ENCODE data around the gene LECT2. TPM values are rescaled to one million over a fixed set of nuclear protein-coding genes. Genes with fewer than 3 reads are reported as not detected.
A peak's percentile ranks its signal among the peaks of the same experiment; 100 is the strongest.

LECT2 gene
- total RNA-seq (2014; rRNA removed): not detected in 2 replicates
- not detected for Bru-seq, nascent RNA
- BruChase-seq, experiment 1, labeled RNA remaining after a 6-hour chase: not detected
- not detected for BruChase-seq, experiment 2, labeled RNA remaining after a 2-hour chase
- long read RNA-seq: 0 reads

DNA sequence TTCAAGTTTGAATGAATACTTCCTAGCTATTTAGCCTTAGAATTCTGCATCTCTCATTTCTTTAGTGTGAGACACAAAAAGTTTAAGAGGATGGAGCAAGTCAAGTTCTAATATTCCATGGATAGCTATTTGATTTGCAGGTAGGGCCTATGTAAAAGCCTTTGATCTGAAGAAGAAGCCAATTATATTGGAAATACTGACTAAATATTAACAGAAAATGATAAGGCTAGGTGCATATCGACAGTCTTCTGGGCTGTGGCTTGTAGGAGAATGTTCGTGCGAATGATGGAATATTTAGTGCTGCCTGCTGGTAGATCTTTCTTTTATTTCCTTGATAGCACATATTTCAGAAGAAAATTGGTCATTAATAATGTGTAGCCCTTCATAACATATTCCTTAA is at the start of gene LECT2:
Gene LECT2 (minus strand): TSS at position 85 of the 400 bp plus-strand sequence. CDS start 150 bp downstream, outside the sequence.
- no peak within 1 kb of the TSS for H3K4me2 ChIP-seq (ENCODE audit: low read length)
- intact Hi-C loops (cut with micrococcal nuclease): no loop called here
- POLR2A ChIA-PET (ENCODE audit: unreplicated experiment): no interaction called here
- H3F3A ChIP-seq (ENCODE audit: low read length, unreplicated experiment): no peaks in the 10 kb centered on the region
- TF ChIP-seq, protein P1, sequence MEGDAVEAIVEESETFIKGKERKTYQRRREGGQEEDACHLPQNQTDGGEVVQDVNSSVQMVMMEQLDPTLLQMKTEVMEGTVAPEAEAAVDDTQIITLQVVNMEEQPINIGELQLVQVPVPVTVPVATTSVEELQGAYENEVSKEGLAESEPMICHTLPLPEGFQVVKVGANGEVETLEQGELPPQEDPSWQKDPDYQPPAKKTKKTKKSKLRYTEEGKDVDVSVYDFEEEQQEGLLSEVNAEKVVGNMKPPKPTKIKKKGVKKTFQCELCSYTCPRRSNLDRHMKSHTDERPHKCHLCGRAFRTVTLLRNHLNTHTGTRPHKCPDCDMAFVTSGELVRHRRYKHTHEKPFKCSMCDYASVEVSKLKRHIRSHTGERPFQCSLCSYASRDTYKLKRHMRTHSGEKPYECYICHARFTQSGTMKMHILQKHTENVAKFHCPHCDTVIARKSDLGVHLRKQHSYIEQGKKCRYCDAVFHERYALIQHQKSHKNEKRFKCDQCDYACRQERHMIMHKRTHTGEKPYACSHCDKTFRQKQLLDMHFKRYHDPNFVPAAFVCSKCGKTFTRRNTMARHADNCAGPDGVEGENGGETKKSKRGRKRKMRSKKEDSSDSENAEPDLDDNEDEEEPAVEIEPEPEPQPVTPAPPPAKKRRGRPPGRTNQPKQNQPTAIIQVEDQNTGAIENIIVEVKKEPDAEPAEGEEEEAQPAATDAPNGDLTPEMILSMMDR (conservative IDR thresholded peaks at IDR 0.05; ENCODE audit: low read depth, low read length): no peak
- H3K36me3 ChIP-seq (ENCODE audit: low read depth, low read length): no peaks in the 10 kb centered on the region
- CTCF ChIA-PET: no interaction called here
- no peaks in the 10 kb centered on the region for H3K27me3 ChIP-seq (ENCODE audit: low read length)
- H3K79me2 ChIP-seq (ENCODE audit: low read length): no peaks in the 10 kb centered on the region
- no peak within 1 kb of the TSS for H3K9ac ChIP-seq (ENCODE audit: low read length)
- no TSS peak for BruUV-seq (replicated peaks)
- no peaks in the 10 kb centered on the region for H4K20me1 ChIP-seq (ENCODE audit: low read length)
- H3K27ac ChIP-seq (ENCODE audit: low read length): no peak within 1 kb of the TSS
- H3K4me3 ChIP-seq (ENCODE audit: low read length): no peak within 1 kb of the TSS
- no peaks in the 10 kb centered on the region for H3K4me1 ChIP-seq (ENCODE audit: insufficient read depth, low read length)
- H3K9me2 ChIP-seq (replicated peaks; ENCODE audit: low read length): no peaks in the 10 kb centered on the region
- no peak for DNase-seq
- H3K9me3 ChIP-seq (ENCODE audit: low read length): no peaks in the 10 kb centered on the region
- no peak within 1 kb of the TSS for H2AFZ ChIP-seq (ENCODE audit: low read length)
- ATAC-seq: no peak

DNA sequence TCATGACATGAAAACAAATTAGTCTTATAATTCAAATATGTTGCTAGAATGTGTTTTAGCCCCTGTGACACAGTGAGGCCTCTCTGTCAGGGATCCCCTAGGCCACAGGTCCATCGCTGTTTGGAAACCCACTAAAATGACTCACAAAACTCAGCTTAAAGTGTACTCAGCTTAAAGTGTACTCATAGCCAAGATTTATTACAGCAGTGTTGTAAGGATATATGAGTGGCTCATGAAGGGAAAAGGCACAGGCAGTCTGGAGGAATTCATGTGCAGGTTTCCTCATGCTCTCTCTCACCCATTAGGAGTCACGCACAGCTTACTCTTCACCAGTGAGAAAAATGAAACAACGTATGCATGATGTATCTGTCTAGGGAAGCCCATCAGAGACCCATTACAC is 49.7 kb upstream of the LECT2 start:
- BruUV-seq (replicated peaks): no TSS peak
- Histone ChIP-seq H3K4me1 (ENCODE audit: insufficient read depth, low read length) (peaks cover 25% of the 10 kb centered on the region), H3K4me2 (ENCODE audit: low read length) (no peak overlapping the region), H3K4me3 (ENCODE audit: low read length) (no peak overlapping the region), H3K9ac (ENCODE audit: low read length) (no peak overlapping the region), H3F3A (ENCODE audit: low read length, unreplicated experiment) (no peaks in the 10 kb centered on the region), H3K36me3 (ENCODE audit: low read depth, low read length) (no peaks in the 10 kb centered on the region), H3K9me2 (replicated peaks; ENCODE audit: low read length) (no peaks in the 10 kb centered on the region), H3K79me2 (ENCODE audit: low read length) (no peaks in the 10 kb centered on the region), H3K27ac (ENCODE audit: low read length) (no peak overlapping the region), H3K27me3 (ENCODE audit: low read length) (no peaks in the 10 kb centered on the region), H2AFZ (ENCODE audit: low read length) (no peak overlapping the region), H4K20me1 (ENCODE audit: low read length) (no peaks in the 10 kb centered on the region), H3K9me3 (ENCODE audit: low read length) (no peaks in the 10 kb centered on the region)
- DNase-seq: peak; percentile 25
- TF ChIP-seq EZH2phosphoT487 (IDR thresholded peaks at IDR 0.05; ENCODE audit: borderline replicate concordance, low read length): no peak
- TF ChIP-seq, protein P1 (conservative IDR thresholded peaks at IDR 0.05; ENCODE audit: low read depth, low read length): no peak
- TF ChIP-seq EZH2 (IDR thresholded peaks at IDR 0.05; ENCODE audit: low read length, unreplicated experiment): no peak
- no peak for ATAC-seq
- ChIA-PET CTCF (no interaction called here), POLR2A (ENCODE audit: unreplicated experiment) (no interaction called here)
- intact Hi-C loops (cut with micrococcal nuclease): no loop called here

DNA sequence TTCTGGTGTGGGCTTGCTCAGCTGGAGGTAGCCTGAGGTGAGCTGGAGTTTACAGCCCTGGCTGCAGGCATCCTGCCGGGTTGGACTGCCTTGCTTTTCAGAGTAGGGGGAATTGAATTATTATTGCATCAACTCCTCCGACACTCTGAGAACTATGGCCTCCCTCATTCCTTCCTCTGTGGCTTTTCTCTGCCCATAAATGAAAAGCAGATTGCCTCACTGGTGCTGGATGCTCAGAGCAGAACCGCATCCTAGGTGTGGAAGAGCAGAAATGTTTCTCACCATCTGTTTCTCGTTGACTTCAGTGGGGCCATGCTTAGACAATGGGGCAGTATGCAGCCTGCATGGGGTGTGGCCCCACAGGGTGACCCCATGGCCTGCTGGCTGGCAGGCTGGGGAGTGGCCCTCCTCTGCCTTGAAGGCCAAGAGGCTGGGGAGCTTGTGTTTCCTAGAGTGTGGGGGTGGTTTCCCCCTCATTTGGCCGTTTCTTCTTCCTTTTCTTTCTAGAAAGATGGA is 46.7 kb upstream of the LECT2 start:
- Histone ChIP-seq H3K4me1 (ENCODE audit: insufficient read depth, low read length) (peaks cover 18% of the 10 kb centered on the region), H3K36me3 (ENCODE audit: low read depth, low read length) (no peaks in the 10 kb centered on the region), H3F3A (ENCODE audit: low read length, unreplicated experiment) (no peaks in the 10 kb centered on the region), H3K9ac (ENCODE audit: low read length) (no peak overlapping the region), H3K27ac (ENCODE audit: low read length) (no peak overlapping the region), H2AFZ (ENCODE audit: low read length) (no peak overlapping the region), H4K20me1 (ENCODE audit: low read length) (no peaks in the 10 kb centered on the region), H3K27me3 (ENCODE audit: low read length) (no peaks in the 10 kb centered on the region), H3K4me2 (ENCODE audit: low read length) (no peak overlapping the region), H3K9me3 (ENCODE audit: low read length) (no peaks in the 10 kb centered on the region), H3K9me2 (replicated peaks; ENCODE audit: low read length) (no peaks in the 10 kb centered on the region), H3K79me2 (ENCODE audit: low read length) (no peaks in the 10 kb centered on the region), H3K4me3 (ENCODE audit: low read length) (no peak overlapping the region)
- no TSS peak for BruUV-seq (replicated peaks)
- intact Hi-C loops (cut with micrococcal nuclease): no loop called here
- ChIA-PET CTCF (no interaction called here), POLR2A (ENCODE audit: unreplicated experiment) (no interaction called here)
- TF ChIP-seq EZH2 (IDR thresholded peaks at IDR 0.05; ENCODE audit: low read length, unreplicated experiment): no peak
- TF ChIP-seq EZH2phosphoT487 (IDR thresholded peaks at IDR 0.05; ENCODE audit: borderline replicate concordance, low read length): no peak
- ATAC-seq (no peak), DNase-seq (no peak)

Data from PC-3 (cell line).